Activated CD4-positive, alpha-beta T cell treated with anti-CD3 and anti-CD28 coated beads, Interleukin-2, amount 50 U/mL, for 48 hours (primary cell): ENCODE data around the gene TNS2.
"Not testable (repeated sequence)": the region's sequence is repeated elsewhere in the genome, so short reads cannot be mapped to it uniquely, and the experiment has no call there.

ENCODE experiments used
- DNase-seq, 2 experiments: peaks; one replicate each; pipeline ENCODE4 v3.0.0-alpha.2; 2020

The TNS2 gene

GRCh38 chr12:53049571-53050318 is at the start of gene TNS2:
Gene TNS2, plus strand, starts transcription at chr12:53050065. Its CDS starts 121 bp downstream, at chr12:53050186.
- no peak for DNase-seq

- no peak for DNase-seq
These were observed 45.7 kb upstream of the TNS2 start for GRCh38 chr12:53004178-53004577.

- DNase-seq = no peak
These were observed 45.3 kb upstream of the TNS2 start for GRCh38 chr12:53004582-53004981.

- peak in 1 of 2 experiments; percentile 10 for DNase-seq
These were observed 44.5 kb upstream of the TNS2 start for GRCh38 chr12:53005215-53005985.

GRCh38 chr12:53005986-53006809 is 43.7 kb upstream of the TNS2 start, which contains the start of gene EIF4B:
Gene EIF4B, plus strand, starts transcription at chr12:53006456. Its CDS starts 28 bp downstream, at chr12:53006484.
- DNase-seq = peak; percentile 99 to 100

GRCh38 chr12:53006810-53007309 is 43.0 kb upstream of the TNS2 start:
- peak; percentile 84 to 87 for DNase-seq

GRCh38 chr12:53007343-53007742 is 42.5 kb upstream of the TNS2 start:
- no peak for DNase-seq

GRCh38 chr12:53008760-53009159 is 41.1 kb upstream of the TNS2 start:
- DNase-seq = not testable (repeated sequence)

GRCh38 chr12:53010955-53011354 is 38.9 kb upstream of the TNS2 start:
- DNase-seq = no peak

- no peak for DNase-seq
These were observed 38.0 kb upstream of the TNS2 start for GRCh38 chr12:53011889-53012288.

- no peak for DNase-seq
These were observed 36.9 kb upstream of the TNS2 start for GRCh38 chr12:53012928-53013327.

GRCh38 chr12:53014709-53015108 is 35.2 kb upstream of the TNS2 start:
- no peak for DNase-seq

- no peak for DNase-seq
These were observed 24.6 kb upstream of the TNS2 start for GRCh38 chr12:53025250-53025649.

- not testable (repeated sequence) for DNase-seq
These were observed 22.9 kb upstream of the TNS2 start for GRCh38 chr12:53027014-53027413.

GRCh38 chr12:53031616-53032015 is 18.2 kb upstream of the TNS2 start:
- no peak for DNase-seq

GRCh38 chr12:53033832-53034231 is 16.0 kb upstream of the TNS2 start:
- not testable (repeated sequence) for DNase-seq

- no peak for DNase-seq
These were observed 15.4 kb upstream of the TNS2 start for GRCh38 chr12:53034459-53034858.

- no peak for DNase-seq
These were observed 13.1 kb upstream of the TNS2 start for GRCh38 chr12:53036802-53037201.

- DNase-seq = no peak
These were observed 10.0 kb upstream of the TNS2 start for GRCh38 chr12:53039851-53040250.

GRCh38 chr12:53042607-53043454 is 7.0 kb upstream of the TNS2 start:
- DNase-seq = no peak

- no peak for DNase-seq
These were observed 5.7 kb upstream of the TNS2 start for GRCh38 chr12:53044052-53044581.
